Activated naive CD4-positive, alpha-beta T cell treated with anti-CD3 and anti-CD28 coated beads, Interleukin-2, amount 10 ng/mL, durations not matched to agents 5 hours and 36 hours (primary cell): ENCODE measurements around the gene PIK3R4. TPM values are rescaled to one million over a fixed set of nuclear protein-coding genes. Genes with fewer than 3 reads are reported as not detected.

Experiments
- total RNA-seq, 2 experiments: library from RNA; stranded (reverse); gene quantifications; one replicate each; pipeline ENCODE4 v1.2.3, GENCODE V29; 2021

PIK3R4 gene
- 10 to 100 TPM; 22.8 to 23.6 TPM for total RNA-seq

GRCh38 chr3:130746246-130747039 lies at the start of gene PIK3R4:
Gene PIK3R4 (minus strand): TSS chr3:130746829. CDS start chr3:130745218, 1,611 bp downstream.

Other genes starting within 250 kb of the PIK3R4 start
- gene COL6A6, start 229.7 kb downstream of the PIK3R4 start, total RNA-seq = not detected
- 10 to 100 TPM; 61.2 to 69.4 TPM for gene ATP2C1, start 147.3 kb upstream of the PIK3R4 start, total RNA-seq